IPS-NIHi7 (cell line): ENCODE data around the gene OR4K5.
"Not testable (repeated sequence)": the region's sequence is repeated elsewhere in the genome, so short reads cannot be mapped to it uniquely, and the experiment has no call there.

ENCODE experiments used
- DNase-seq: peaks from one replicate; pipeline ENCODE4 v3.0.0; 2012; ENCODE audit warnings: mixed read lengths; ENCODE audit errors: extremely low spot score

The OR4K5 gene, protein sequence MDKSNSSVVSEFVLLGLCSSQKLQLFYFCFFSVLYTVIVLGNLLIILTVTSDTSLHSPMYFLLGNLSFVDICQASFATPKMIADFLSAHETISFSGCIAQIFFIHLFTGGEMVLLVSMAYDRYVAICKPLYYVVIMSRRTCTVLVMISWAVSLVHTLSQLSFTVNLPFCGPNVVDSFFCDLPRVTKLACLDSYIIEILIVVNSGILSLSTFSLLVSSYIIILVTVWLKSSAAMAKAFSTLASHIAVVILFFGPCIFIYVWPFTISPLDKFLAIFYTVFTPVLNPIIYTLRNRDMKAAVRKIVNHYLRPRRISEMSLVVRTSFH

DNA sequence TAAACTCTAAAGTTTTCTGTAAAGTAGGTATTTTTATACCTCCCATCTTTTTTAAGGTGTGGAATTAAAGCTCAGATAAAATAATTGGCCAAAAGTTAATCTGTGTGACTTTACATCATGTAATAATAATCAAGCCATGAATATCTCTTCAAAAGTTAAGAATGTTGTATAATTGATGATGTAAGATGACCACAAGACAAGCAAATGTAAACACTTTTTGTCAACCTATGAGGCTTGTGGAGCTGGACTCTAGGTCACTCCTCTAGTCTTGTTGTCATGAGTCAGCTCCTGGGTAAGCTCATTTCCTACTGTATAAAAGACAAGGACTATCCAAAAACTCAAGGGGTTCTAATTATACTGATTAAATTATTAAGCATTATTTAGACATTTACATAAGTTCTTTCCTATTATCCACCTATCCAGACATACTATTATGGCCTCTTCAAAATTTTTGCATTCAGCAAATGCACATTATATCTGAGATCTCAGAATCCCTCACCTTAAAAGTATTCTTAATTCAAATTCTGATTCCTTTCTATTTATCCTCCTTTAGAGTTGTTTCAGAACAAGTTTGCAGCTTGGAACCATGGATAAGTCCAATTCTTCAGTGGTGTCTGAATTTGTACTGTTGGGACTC lies at the start of gene OR4K5:
OR4K5 (plus strand) TSS at position 587 of the 637 bp plus-strand sequence; CDS start at position 587, 0 bp downstream.
- DNase-seq: no peak

DNA sequence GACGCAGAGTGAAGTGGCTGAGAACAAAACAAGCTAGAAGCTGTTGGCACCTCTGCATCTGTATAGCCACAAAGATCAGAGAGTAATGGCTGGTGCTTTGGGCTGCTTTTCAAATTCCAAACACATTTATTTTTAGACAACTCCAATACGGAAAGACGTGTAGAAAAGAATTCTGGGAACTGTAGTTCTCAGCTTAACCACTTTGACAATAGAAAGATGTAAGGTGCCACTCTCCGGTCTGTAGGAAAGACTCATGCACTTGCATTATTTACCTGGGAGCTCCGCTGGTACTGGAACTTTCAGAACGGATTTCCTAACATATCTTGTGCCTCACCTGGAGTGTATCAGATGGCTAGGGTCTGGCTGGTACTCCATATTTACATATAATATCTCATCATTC lies 47.2 kb upstream of the OR4K5 start:
- no peak for DNase-seq

- DNase-seq: no peak
These were observed 45.6 kb upstream of the OR4K5 start, which contains the start of gene OR4K2 for GRCh38 chr14:19874842-19875241. OR4K2 (plus strand) TSS chr14:19875142; CDS start chr14:19876268, 1,126 bp downstream.

GRCh38 chr14:19878029-19878642 lies 42.3 kb upstream of the OR4K5 start:
- no peak for DNase-seq

GRCh38 chr14:19895282-19895681 lies 25.1 kb upstream of the OR4K5 start:
- DNase-seq: no peak

DNA sequence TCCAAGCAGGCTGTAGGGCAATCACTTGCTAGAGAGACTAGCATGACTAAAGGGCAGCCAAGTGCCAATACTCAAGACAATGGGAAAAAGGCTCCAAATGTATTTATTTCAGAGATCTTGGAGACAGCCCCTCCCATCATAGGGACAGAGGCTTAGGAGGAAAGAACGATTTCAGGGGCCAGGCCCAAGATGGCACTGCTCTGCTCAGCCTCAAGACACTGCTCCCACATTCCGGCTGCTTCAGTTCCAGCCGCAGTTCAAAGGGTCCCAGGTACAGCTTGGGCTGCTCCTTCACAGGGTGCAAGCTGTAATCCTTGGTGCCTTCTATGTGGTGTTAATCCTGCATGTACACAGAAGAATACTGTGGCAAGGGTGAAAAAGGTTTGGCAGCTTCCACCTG lies 19.4 kb upstream of the OR4K5 start:
- no peak for DNase-seq

- no peak for DNase-seq
These were observed 18.0 kb upstream of the OR4K5 start for GRCh38 chr14:19902409-19902808.

DNA sequence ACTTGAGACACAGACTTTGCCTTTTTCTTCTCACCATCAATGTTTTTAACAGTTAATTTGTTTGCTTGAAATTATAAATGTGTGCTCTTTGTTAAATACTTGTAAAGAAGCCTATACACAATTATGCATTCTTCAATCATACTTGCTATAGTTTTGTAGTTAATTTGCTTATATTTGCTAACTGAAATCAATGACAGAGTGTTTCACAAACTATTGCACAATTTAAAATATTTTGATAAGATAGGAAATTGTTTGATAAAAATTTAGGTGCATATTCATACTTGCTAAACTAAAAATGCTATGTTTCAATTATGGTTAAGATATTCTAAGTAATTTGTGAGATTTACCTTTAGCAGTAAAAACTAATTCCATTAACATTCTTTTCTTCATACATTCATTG lies 13.7 kb upstream of the OR4K5 start:
- DNase-seq: no peak

GRCh38 chr14:19911114-19911513 lies 9.3 kb upstream of the OR4K5 start:
- DNase-seq: no peak

GRCh38 chr14:19917243-19917642 lies 3.2 kb upstream of the OR4K5 start:
- DNase-seq: no peak

DNA sequence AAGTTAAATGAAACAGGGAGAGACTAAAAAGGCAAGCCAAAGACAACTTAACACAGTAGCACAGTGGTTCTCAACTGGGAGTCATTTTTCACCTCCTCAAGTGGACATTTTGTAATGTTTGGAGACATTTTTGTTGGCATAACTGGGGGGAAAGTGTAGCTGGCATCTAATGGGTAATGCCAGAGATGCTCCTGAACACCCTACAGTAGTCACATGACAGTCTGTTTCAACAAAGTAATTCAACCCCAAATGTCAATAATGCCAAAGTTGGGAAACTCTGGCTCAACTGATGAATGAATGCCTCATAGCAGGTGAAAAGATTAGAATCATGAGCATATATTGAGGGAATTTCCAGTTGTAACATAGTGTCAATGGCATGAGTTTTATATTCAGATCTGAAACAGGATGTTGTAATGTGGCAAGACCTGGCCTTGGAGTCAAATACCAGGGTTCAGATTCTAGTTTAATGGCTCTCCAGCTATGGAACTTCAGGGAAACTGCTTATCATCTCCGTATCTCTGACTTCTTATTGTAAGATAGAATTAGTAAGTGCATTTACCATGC lies 2.4 kb upstream of the OR4K5 start:
- no peak for DNase-seq

GRCh38 chr14:19918553-19919264 lies 1.7 kb upstream of the OR4K5 start:
- no peak for DNase-seq

DNA sequence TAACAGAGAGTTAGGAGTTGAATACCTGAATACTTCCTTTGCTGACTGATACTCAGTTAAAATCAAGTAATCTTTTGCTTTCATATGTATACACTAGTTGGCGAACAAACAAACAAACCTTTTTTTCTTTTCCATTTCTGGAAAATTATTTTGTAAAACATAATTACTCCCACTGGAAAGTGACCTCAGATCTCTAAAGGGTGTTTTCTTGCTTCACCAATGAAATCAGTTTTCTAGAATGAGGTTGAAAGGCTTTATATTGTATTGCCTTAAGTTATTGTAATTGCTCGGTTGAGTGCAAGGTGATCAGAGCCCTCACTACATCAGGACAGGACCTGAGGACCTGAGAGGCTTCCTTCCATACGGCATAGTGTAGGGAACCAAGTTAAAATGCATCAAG lies 10.2 kb downstream of the OR4K5 start, which contains the start of gene OR4K1:
OR4K1 (plus strand) TSS at position 301 of the 400 bp plus-strand sequence. CDS start 4,750 bp downstream, outside the sequence.
- DNase-seq: no peak

DNA sequence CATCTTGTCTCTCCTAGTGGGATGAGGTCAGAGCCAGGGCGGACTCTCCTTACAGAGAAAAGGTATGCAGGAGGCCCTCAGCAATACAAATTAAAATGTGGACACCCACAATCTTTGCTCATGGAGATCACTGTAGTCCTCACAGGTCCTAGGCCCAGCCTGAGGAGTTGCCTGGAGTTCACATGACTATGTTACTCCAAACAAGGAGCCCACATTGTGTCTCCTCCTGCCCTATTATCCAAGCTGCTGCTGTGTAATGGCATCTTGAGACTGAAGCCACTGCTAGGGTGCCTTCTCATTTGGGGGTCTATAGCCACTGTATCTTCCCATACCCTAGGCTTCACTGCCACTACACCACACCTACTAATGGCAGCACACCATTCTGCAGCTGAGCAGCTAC lies 21.3 kb downstream of the OR4K5 start:
- DNase-seq: no peak

DNA sequence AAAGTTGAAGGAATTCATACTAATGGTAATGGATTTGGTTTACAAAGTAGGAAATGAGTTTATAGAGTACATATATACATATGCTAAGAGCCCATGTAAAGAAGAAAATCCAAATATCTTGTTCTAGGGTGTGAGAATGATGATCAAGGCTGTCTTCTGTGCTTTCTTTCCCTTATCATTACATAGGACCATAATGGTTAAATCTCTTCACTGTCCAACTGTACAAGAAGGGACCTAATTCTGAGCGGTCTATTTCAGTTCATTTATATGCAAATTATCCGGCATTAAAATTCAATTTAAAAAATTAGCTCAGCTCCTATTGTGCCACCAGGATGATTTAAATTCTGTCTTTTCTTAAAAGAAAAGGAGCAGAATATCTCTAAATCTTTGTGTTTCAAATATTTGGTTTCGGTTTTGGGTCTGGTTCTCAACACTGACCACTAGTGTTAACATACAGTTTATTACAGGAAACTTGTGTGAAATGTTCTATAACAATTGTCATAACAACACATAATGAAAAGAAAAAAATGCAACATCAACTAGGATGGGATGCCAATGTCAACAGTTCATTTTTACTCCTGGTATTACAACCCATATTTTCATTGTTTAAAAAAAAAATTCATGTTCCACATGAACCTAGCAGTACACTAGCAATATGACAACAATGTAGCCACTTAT lies 27.1 kb downstream of the OR4K5 start:
- DNase-seq: no peak

GRCh38 chr14:19949218-19949617 lies 28.8 kb downstream of the OR4K5 start:
- no peak for DNase-seq

DNA sequence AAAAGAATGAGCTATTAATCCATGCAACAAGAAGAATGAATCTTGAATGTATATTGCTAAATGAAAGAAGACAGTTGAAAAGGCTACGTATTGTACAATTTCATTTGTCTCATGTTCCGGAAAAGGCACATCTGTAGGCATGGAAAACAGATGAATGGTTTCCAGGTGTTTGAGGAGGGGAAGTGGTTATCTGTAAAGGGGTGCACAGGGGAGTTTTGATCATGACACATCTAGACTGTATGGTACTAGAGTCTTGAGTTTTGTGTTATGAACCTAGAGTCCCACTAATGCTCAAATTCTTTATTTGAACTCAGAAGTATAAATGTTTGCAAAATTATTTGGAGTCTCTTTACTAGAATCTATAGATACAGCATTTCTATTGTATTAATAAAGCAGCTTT lies 49.3 kb downstream of the OR4K5 start:
- not testable (repeated sequence) for DNase-seq
